GM15510 (cell line): ENCODE measurements around the gene NBEAL1.

Source experiments
- POLR2A ChIP-seq: IDR thresholded peaks from 3 replicates; pipeline ENCODE4 v1.6.1; 2011; ENCODE audit warnings: borderline replicate concordance; ENCODE audit not compliant: insufficient read length; ENCODE audit errors: extremely low read depth

NBEAL1 gene

DNA sequence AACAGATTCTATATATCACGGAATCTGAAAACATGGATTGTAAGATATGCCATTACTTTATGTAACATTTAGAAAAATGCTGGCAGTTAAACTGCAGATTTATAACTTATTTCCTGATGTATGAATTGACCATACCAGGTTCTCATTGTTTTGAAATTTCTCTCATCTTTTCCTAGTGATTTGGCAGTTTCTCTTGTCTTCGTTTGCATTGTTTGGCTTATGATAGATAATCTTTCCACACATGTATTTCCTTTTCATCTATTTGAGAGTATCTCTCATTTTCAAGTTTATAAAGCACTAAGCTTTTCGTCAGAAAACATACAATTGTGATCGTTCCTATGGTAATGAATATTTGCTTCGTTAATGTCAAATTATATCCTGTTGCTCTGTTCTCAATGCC is 16.3 kb downstream of the NBEAL1 start:
- TF ChIP-seq POLR2A, result no peak

DNA sequence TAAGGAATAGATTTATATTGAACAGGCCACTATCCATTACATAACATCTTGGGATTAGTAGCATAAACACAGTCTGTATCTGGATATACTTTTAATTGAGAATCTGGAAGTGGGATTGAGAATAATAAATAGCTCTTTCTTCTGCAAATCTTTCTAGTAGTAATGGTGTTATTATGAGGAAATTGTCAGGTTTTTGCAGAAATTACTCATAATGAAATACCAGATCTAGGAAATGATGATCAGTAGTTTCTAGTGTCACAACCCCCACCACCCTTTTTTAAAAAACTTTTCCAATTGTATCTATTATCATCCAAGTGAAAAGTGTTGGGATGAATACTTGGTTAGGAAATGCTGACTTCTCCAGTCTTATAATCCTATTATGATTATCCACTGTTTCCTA is 18.7 kb downstream of the NBEAL1 start:
- no peak for TF ChIP-seq POLR2A

DNA sequence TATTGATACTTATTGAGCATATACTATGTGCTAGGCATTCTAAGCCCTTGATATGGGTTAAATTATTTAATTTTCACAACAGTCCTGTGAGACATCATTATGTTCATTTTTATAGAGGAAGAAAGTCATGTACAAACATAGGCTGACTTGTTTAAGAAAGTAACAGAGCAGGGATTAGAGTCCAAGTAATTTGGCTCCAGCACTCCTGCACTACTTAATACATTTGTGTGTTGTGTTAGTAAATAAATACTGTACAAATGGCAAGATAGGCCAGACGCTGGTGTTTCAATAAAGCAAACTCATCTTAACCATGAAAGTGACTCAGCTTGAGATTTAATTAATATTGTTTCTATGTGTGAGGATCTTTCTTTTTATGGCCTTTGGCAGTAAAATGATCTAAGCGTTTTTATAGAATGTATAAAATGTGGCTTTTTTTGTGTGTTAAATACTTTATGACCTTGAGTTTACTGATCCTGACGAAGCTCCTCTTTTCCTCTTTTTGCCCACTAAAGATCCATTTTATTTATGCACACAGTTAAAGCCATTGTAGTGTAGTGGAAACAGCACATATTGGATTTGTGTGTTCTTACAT is 21.3 kb downstream of the NBEAL1 start:
- no peak for TF ChIP-seq POLR2A

DNA sequence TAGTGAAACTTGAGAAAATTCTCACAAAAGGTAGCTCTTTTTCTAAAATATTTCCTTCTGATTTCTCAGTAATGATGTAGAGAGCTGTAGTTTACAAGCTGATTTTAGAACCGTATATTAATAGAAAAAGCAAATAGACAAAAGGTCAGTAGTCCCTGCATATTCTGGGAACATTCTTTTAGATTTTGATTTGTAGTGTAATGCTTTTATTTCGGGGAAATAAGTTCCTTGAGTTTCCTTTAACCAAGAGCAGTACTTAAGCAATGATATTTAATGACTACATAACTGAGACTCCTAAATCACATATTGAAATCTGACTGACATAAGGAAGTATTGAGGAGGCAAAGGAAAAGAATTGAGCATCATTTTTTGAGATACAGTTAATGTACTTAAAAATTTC is 22.4 kb downstream of the NBEAL1 start:
- TF ChIP-seq POLR2A, result no peak

DNA sequence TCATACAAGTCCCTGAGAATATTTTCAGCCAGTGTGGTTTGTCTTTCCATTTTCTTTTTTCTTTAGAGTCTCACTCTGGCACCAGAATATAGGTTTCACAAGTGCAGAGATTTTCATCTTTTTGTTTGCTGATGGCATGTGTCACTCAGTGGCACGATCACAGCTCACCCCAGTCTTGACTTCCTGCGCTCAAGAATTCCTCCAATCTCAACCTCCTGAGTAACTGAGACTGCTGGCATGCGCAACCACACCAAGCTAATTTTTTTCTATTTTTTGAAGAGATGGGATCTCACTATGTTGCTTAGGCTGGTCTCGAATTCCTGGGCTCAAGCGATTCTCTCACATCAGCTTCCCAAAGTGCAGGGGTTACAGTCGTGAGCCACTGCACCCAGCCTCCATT is 23.9 kb downstream of the NBEAL1 start:
- no peak for TF ChIP-seq POLR2A

DNA sequence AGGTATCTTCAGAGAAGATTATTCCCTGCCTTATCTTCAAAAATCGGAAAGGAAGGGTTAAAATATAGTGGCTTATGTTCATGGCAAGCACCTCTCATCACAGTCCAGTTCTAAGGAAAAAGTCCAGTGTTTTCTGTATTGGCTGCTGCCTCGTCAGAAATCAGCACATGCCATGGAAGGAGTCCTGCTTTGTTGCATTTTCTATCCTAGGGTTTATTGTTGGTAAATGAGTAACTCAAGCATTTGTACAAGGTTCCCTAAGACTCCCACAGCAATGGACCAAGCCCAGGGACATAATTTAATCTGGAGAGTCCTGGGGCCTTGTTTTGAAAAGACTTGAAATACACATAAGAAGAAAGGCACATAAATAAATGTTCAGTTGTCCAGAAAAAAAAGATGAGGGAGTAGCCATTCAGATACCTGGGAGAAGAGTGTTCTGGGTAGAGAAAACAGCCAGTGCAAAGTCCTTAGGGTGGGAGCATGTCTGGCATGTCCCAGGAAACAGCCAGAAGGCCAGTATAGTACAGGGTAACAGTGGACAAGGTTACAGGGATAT is 26.4 kb downstream of the NBEAL1 start:
- no peak for TF ChIP-seq POLR2A

DNA sequence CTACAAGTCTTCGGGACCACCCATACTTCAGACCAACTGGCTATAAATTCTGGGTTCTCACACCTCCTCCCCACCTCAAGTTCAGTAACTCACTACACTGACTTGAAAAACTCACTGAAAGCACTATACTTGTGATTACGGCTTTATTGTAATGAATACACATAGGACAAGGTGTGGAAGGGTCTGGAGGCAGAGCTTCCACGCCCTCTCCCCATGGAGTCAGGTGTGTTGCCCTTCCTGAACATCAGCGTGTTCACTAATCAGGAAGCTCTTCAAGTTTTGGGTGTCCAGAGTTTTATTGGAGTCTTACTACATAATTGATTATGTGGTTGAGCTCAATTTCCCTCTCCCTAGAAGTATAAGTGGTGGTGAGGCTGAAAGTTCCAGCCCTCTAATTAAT is 27.5 kb downstream of the NBEAL1 start:
- TF ChIP-seq POLR2A, result no peak

DNA sequence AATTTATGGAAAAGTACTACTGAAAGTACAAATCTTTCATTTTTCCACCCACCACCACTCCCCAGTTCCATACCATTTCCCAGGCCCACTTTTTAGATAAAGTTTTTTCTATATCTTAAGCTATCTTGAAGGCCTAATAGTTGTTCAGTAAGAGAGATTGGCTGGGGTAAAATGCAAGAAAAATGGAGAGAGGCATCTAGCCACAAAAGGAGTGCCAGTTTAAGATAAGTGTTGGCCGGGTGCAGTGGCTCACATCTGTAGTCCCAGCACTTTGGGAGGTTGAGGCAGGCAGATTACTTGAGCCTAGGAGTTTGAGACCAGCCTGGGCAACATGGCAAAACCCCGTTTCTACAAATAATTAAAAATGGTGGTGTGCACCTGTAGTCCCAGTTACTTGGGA is 28.6 kb downstream of the NBEAL1 start:
- no peak for TF ChIP-seq POLR2A

DNA sequence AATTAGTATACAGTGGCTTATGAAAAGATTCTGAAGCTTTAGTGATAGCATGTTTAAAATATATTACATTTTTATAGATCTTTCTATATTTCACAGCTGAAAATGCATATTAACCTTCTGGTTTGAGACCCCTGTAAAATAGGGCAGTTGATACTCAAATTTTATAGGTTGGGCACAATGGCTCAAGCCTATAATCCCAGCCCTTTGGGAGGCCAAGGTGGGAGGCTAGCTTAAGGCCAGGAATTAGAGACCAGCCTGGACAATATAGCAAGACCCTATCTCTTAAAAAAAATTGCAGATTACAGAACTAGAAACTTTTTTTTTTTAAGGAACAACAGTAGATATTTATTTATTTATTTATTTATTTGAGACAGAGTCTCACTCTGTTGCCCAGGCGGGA is 31.2 kb downstream of the NBEAL1 start:
- no peak for TF ChIP-seq POLR2A

DNA sequence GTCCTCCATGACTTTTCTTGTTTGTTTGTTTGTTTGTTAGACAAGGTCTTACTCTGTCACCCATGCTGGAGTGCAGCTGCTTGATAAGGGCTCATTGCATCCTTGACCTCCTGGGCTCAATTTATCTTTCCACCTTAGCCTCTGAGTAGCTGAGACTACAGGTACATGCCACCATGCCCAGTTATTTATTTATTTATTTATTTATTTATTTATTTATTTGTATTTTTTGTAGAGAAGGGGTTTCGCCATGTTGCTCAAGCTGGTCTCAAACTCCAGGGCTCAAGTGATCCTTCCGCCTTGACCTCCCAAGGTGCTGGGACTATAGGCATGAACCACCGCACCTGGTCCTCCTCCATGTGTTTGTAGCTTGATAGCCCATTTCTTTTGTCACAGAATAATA is 37.9 kb downstream of the NBEAL1 start:
- TF ChIP-seq POLR2A, result no peak

DNA sequence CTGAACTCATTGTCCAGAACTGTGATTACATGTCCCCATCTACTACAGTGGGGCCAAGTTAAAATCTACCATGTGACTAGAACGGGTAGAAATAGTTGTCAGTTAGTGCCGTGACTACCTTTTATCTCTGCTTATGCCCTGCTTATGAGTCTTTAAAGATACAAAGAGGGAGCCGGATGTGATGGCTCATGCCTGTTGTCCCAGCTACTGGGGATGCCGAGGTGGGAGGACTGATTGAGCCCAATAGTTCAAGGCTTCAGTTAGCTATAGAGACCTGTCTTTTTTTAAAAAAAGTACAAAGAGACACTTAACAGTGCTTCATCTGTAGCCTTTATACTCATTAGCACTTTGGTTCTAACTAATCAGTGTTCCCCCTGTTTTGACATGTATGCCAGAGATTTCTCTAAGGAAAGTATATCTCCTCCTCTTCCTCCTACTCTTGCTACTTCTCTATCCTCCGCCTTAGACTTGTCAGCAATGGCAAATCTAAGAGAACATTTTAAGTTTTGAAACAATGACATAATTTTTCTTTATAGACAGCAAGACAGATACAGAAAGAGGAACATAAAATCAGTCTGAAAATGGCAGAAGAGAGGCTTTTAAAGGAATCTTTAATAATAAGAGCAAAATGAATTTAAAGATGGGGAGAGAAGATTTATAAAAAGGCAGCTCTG is 45.0 kb downstream of the NBEAL1 start:
- no peak for TF ChIP-seq POLR2A

DNA sequence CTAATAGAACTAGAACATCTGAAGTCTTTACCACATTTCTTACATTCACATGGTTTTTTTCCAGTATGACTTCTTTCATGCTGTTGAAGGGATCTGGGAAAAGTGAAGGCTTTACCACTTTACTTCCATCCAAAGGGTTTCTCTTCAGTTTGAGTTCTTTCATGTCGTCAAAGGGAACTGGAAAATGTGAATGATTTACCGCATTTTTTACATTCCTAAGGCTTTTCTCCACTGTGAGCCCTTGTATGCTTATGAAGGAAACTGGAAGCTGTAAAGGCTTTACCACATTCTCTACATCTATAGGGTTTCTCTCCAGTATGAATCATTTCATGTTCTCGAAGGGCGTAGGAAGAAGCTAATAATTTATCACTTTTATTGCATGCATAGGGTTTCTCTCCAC is 46.7 kb downstream of the NBEAL1 start:
- no peak for TF ChIP-seq POLR2A

DNA sequence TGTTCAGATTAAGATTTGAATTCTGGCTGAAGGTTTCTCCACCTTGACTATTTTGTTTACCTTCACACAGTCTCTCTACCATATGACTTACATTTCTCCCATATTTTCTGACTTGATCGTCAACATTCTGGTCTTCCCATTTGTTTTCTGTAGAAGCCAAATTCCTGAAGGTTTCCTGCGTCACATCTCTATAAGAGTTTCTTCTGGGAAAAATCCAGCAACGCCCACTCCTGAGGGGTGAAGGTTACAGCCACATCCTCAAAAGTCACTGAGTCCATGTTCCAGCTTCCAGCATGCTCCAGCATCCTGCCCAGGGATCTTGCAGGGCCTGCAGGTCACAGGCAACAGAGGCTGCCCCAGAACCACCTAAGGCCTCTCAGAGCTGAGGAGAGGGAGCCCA is 47.5 kb downstream of the NBEAL1 start:
- no peak for TF ChIP-seq POLR2A

DNA sequence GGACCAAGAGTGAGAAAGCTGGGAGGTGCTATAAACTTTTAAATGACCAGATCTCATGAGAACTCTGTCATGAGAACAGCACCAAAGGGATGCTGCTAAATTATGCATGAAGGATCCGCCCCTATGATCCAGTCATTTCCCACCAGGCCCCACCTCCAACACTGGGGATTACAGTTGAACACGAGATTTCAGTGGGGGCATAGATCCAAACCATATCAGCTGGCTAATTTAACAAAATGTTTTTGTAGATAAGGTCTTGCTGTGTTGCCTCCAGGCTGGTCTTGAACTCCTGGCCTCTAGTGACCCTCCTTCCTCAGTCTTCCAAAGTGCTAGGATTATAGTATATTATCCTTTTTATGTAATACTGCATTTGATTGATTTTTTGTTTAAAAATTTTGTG is 56.0 kb downstream of the NBEAL1 start:
- TF ChIP-seq POLR2A, result no peak

DNA sequence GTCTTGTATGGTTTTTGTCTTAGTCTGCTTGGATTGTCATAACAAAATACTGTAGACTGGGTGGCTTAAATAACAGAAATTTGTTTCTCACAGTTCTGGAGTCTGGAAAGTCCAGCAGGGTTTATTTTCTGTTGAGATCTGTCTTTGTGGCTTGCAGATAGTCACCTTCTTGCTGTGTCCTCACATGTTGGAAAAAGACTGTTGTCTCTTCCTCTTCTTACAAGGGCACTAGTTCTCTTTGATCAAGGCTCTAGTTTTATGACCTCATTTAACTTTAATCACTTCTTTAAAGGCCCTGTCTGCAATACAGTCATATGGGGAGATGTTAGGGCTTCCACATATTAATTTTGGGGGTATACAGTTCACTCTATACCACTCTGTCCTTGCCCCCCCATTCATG is 56.5 kb downstream of the NBEAL1 start:
- TF ChIP-seq POLR2A, result no peak

DNA sequence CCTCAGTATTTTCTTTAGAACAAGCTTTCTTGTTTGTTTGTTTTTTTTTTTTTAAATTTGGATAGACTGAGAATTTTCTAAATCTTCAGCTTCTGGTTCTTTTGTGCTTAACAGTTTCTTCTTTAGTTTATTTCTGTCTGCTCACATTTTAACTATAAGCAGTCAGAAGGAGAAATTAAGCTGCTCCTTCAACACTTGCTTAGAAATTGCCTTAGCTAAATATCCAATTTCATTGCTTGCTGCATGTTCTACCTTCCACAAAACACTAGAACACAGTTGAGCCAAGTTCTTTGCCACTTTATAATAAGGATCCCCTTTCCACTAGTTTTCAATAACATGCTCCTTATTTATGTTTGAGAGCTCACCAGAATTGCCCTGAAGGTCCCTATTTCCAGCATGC is 57.7 kb downstream of the NBEAL1 start:
- TF ChIP-seq POLR2A, result no peak
